C4-2B (cell line): ENCODE results near the gene EMC1.

Experiments
- ZFX ChIP-seq: fragments of 450-650 bp; IDR thresholded peaks from 2 replicates; pipeline ENCODE4 v1.6.1; 2017
- TF ChIP-seq, protein P1 (sequence below): fragments of 450-650 bp; conservative IDR thresholded peaks from 2 replicates; pipeline ENCODE4 v1.5.1; 2017; ENCODE audit warnings: mild to moderate bottlenecking

- TF ChIP-seq, protein P1, sequence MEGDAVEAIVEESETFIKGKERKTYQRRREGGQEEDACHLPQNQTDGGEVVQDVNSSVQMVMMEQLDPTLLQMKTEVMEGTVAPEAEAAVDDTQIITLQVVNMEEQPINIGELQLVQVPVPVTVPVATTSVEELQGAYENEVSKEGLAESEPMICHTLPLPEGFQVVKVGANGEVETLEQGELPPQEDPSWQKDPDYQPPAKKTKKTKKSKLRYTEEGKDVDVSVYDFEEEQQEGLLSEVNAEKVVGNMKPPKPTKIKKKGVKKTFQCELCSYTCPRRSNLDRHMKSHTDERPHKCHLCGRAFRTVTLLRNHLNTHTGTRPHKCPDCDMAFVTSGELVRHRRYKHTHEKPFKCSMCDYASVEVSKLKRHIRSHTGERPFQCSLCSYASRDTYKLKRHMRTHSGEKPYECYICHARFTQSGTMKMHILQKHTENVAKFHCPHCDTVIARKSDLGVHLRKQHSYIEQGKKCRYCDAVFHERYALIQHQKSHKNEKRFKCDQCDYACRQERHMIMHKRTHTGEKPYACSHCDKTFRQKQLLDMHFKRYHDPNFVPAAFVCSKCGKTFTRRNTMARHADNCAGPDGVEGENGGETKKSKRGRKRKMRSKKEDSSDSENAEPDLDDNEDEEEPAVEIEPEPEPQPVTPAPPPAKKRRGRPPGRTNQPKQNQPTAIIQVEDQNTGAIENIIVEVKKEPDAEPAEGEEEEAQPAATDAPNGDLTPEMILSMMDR = no peak
- no peak for TF ChIP-seq ZFX
Observed at GRCh38 chr1:19294638-19295037, 43.3 kb upstream of the EMC1 start.
